ENCODE results near the gene TM4SF20.

TM4SF20 gene, protein sequence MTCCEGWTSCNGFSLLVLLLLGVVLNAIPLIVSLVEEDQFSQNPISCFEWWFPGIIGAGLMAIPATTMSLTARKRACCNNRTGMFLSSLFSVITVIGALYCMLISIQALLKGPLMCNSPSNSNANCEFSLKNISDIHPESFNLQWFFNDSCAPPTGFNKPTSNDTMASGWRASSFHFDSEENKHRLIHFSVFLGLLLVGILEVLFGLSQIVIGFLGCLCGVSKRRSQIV

DNA sequence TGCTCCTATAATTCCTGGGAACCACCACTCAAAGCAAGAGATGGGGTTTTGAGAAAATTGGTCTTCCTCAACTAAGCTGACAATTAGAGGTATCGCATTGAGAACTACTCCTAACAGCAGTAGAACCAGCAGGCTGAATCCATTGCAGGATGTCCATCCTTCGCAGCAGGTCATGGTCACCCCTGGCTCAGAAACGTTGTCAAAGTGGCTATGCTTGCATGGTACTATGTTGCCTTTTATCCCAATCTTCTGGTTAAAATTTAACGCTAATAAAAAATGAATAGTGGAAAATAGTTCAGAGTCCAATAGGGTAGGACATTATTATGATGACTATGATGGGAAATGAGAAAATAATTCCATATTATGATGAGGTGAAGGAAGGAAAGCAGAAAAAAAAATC is at the start of gene TM4SF20:
Gene TM4SF20, minus strand, starts transcription at position 212 of the 400 bp plus-strand sequence. Its CDS starts 38 bp downstream, at position 174.
- Histone ChIP-seq H3K9me2 (replicated peaks; ENCODE audit: control insufficient read depth, low read length) (no peaks in the 10 kb centered on the region), H3K27me3 (ENCODE audit: control insufficient read depth, low read length) (no peaks in the 10 kb centered on the region), H3K4me1 (ENCODE audit: control insufficient read depth, low read length) (no peaks in the 10 kb centered on the region), H3K27ac (ENCODE audit: low read depth, low read length) (no peak within 1 kb of the TSS), H3F3A (ENCODE audit: control insufficient read depth, insufficient read depth) (no peaks in the 10 kb centered on the region), H3K4me3 (ENCODE audit: low read length) (no peak within 1 kb of the TSS), H3K36me3 (ENCODE audit: control insufficient read depth, low read length) (no peaks in the 10 kb centered on the region), H3K9me3 (ENCODE audit: control insufficient read depth, insufficient read depth, low read length) (no peaks in the 10 kb centered on the region), H3K79me2 (ENCODE audit: control insufficient read depth, low read length) (no peaks in the 10 kb centered on the region), H4K20me1 (ENCODE audit: control insufficient read depth, insufficient read depth, low read depth, low read length) (no peaks in the 10 kb centered on the region), H3K4me2 (ENCODE audit: low read length) (no peak within 1 kb of the TSS)
- TF ChIP-seq, protein P1, sequence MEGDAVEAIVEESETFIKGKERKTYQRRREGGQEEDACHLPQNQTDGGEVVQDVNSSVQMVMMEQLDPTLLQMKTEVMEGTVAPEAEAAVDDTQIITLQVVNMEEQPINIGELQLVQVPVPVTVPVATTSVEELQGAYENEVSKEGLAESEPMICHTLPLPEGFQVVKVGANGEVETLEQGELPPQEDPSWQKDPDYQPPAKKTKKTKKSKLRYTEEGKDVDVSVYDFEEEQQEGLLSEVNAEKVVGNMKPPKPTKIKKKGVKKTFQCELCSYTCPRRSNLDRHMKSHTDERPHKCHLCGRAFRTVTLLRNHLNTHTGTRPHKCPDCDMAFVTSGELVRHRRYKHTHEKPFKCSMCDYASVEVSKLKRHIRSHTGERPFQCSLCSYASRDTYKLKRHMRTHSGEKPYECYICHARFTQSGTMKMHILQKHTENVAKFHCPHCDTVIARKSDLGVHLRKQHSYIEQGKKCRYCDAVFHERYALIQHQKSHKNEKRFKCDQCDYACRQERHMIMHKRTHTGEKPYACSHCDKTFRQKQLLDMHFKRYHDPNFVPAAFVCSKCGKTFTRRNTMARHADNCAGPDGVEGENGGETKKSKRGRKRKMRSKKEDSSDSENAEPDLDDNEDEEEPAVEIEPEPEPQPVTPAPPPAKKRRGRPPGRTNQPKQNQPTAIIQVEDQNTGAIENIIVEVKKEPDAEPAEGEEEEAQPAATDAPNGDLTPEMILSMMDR (IDR thresholded peaks at IDR 0.05; ENCODE audit: low read depth, low read length, poor library complexity, severe bottlenecking) = no peak
- no peak for TF ChIP-seq EZH2phosphoT487 (IDR thresholded peaks at IDR 0.05; ENCODE audit: borderline replicate concordance, low read length)

DNA sequence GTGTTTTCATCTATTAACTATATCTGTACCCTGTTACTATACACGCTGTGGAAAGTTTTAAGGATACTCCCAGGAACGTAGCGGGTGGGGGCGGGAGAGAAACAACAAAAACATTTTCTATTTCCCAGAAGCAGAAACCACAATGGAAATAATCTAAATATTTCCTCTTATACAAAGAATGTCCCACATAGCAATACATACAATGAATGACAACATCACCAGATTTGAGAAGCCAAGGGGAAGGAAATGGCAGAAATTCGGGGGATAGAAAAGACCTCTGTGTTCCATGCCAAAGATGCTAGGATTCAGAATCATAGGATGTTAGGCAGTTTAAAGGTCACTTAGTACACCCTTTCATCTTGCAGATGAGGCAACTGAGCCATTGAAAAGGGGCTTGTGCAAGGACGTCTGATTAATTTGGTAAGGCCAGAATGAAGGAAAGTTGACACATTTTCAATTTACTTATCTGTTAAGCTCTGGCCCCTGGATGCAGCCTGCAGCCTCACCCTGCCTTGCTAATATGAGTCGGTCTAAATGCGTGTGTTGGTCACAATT is 49.7 kb upstream of the TM4SF20 start:
- H3K4me3 ChIP-seq (ENCODE audit: low read length) = no peak overlapping the region
- no peaks in the 10 kb centered on the region for H3K9me2 ChIP-seq (replicated peaks; ENCODE audit: control insufficient read depth, low read length)
- H3K4me1 ChIP-seq (ENCODE audit: control insufficient read depth, low read length) = no peaks in the 10 kb centered on the region
- TF ChIP-seq, protein P1 (IDR thresholded peaks at IDR 0.05; ENCODE audit: low read depth, low read length, poor library complexity, severe bottlenecking) = no peak
- no peak for TF ChIP-seq EZH2phosphoT487 (IDR thresholded peaks at IDR 0.05; ENCODE audit: borderline replicate concordance, low read length)
- no peaks in the 10 kb centered on the region for H3K79me2 ChIP-seq (ENCODE audit: control insufficient read depth, low read length)
- 0 out of 2 replicates have a peak, but pooled peaks cover 3% of the 10 kb centered on the region for H3K27me3 ChIP-seq (ENCODE audit: control insufficient read depth, low read length)
- H3K9me3 ChIP-seq (ENCODE audit: control insufficient read depth, insufficient read depth, low read length) = peaks cover 7% of the 10 kb centered on the region; the same call in 1 of the 2 replicates
- no peaks in the 10 kb centered on the region for H4K20me1 ChIP-seq (ENCODE audit: control insufficient read depth, insufficient read depth, low read depth, low read length)
- H3K4me2 ChIP-seq (ENCODE audit: low read length) = no peak overlapping the region
- no peaks in the 10 kb centered on the region for H3F3A ChIP-seq (ENCODE audit: control insufficient read depth, insufficient read depth)
- no peak overlapping the region for H3K27ac ChIP-seq (ENCODE audit: low read depth, low read length)
- no peaks in the 10 kb centered on the region for H3K36me3 ChIP-seq (ENCODE audit: control insufficient read depth, low read length)

DNA sequence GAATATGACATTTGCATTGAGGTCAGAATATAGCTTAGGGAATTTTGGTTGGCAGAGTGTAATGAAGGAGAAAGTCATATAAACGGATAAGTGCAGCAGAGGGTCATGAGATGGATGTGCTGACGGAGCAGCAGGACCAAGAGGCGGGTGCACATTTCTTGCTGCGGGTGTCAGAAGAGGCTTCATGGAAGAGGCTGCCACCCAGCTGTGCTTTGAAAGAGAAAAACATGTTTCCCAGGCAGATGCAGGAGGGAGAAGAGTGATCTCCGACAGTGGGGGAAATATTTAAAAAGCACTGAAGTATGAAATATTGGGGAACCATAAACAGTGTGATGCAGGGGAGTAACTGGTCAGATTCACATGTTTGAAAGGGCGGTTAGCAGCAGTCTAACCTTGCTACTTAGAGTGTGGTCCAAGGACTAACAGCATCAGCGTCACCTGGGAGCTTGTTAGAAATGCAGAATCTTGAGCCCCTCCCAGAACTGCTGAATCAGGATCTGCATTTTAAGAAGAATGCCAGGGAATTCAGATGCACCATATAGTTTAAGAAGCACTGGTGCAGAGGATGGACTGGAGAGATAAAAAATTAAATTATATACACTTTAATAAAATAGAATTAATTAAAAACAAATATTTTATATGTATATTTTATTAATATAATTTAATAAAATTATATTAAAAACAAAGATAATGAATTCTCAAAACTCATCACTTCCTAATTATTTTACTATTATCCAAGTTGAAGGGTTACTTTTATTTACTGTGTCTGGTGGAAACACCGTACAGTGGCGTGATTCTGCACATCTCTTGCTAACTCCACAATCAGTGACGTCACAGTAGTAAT is 44.8 kb upstream of the TM4SF20 start:
- no peak overlapping the region for H3K4me3 ChIP-seq (ENCODE audit: low read length)
- no peak overlapping the region for H3K4me2 ChIP-seq (ENCODE audit: low read length)
- no peaks in the 10 kb centered on the region for H3K36me3 ChIP-seq (ENCODE audit: control insufficient read depth, low read length)
- no peaks in the 10 kb centered on the region for H3K79me2 ChIP-seq (ENCODE audit: control insufficient read depth, low read length)
- TF ChIP-seq, protein P1 (IDR thresholded peaks at IDR 0.05; ENCODE audit: low read depth, low read length, poor library complexity, severe bottlenecking) = no peak
- no peak for TF ChIP-seq EZH2phosphoT487 (IDR thresholded peaks at IDR 0.05; ENCODE audit: borderline replicate concordance, low read length)
- H4K20me1 ChIP-seq (ENCODE audit: control insufficient read depth, insufficient read depth, low read depth, low read length) = no peaks in the 10 kb centered on the region
- H3F3A ChIP-seq (ENCODE audit: control insufficient read depth, insufficient read depth) = no peaks in the 10 kb centered on the region
- H3K27me3 ChIP-seq (ENCODE audit: control insufficient read depth, low read length) = no peaks in the 10 kb centered on the region
- H3K27ac ChIP-seq (ENCODE audit: low read depth, low read length) = no peak overlapping the region
- H3K4me1 ChIP-seq (ENCODE audit: control insufficient read depth, low read length) = no peaks in the 10 kb centered on the region
- no peaks in the 10 kb centered on the region for H3K9me2 ChIP-seq (replicated peaks; ENCODE audit: control insufficient read depth, low read length)
- H3K9me3 ChIP-seq (ENCODE audit: control insufficient read depth, insufficient read depth, low read length) = no peaks in the 10 kb centered on the region
